ENCODE measurements around the gene MLST8.

DNA sequence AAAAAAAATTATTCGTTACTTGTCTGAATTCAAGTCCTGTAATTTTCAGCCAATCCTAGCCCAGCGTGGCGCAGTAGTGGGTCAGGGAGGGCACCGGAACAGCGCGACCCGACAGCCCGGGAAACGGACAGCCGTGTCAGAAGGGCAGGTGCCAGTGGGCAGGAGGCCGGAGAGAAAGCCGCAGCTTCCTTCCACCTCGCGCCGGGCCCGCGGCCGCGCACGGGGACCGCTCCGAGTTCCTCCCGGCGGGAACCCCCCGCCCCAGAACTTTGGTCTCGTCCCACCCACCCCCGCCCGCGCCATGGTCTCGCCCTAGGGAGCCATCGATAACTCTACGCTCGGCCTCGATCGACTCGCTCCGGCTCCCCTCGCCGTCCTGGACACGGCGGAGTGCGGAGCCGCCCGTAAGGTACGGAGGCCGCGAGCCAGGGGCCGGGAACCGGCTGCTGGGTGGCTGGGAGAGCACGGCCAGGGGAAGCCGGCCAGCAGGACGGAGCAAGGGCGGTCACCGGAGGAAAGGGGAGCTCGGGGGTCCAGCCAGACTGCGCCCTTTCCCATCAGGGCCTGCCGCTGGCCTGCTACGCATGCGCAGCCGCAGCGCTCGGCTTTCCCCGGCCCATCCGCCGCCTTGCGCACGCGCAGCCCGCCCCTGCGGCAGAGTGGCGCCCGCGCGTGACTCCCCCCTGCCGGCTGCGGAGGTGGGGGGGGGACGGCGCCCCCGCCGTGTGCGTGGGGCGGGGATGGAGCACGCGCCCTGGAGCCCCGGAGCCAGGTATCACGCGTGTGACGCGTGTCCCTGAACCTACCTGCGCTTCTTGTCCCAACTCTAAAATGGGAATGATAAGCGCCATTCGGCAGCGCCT lies at the start of gene MLST8:
- TF ChIP-seq TBP (IDR thresholded peaks at IDR 0.05; ENCODE audit: low read depth, low read length): peak; percentile 31; the same call in 1 of the 2 replicates
- TF ChIP-seq POLR2A (IDR thresholded peaks at IDR 0.05; ENCODE audit: control extremely low read depth in 1 of 2, low read depth in 2 of 2, low read length in 2 of 2): peak in 1 of 2 experiments; percentile 94; a peak in 2 of 3 replicates
- TF ChIP-seq TCF12 (IDR thresholded peaks at IDR 0.05; ENCODE audit: low read depth, low read length): 0 out of 2 replicates have a peak, but pooled peaks have one; percentile 11
- no peak for TF ChIP-seq TEAD4 (IDR thresholded peaks at IDR 0.05; ENCODE audit: low read depth, low read length)
- TF ChIP-seq, protein P1, sequence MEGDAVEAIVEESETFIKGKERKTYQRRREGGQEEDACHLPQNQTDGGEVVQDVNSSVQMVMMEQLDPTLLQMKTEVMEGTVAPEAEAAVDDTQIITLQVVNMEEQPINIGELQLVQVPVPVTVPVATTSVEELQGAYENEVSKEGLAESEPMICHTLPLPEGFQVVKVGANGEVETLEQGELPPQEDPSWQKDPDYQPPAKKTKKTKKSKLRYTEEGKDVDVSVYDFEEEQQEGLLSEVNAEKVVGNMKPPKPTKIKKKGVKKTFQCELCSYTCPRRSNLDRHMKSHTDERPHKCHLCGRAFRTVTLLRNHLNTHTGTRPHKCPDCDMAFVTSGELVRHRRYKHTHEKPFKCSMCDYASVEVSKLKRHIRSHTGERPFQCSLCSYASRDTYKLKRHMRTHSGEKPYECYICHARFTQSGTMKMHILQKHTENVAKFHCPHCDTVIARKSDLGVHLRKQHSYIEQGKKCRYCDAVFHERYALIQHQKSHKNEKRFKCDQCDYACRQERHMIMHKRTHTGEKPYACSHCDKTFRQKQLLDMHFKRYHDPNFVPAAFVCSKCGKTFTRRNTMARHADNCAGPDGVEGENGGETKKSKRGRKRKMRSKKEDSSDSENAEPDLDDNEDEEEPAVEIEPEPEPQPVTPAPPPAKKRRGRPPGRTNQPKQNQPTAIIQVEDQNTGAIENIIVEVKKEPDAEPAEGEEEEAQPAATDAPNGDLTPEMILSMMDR (IDR thresholded peaks at IDR 0.05; ENCODE audit: control extremely low read depth in 1 of 3, insufficient read depth in 1 of 3, low read depth in 1 of 3, low read length in 3 of 3): no peak
- no peak for TF ChIP-seq JUN (IDR thresholded peaks at IDR 0.05; ENCODE audit: low read depth, low read length)

Data from H1 (cell line).